Esophagus muscularis mucosa (tissue), 3 donors: ENCODE data around the gene JMJD1C.

Source experiments
- CTCF ChIP-seq, 3 experiments: fragments of 200-600 bp in 2 of 3; fragments of 450-650 bp in 1 of 3; sonication (generic) in 2 of 3; IDR thresholded peaks; one replicate each; pipeline ENCODE4 v1.5.1; 2017 to 2019; ENCODE audit warnings: antibody characterized with exemption in 3 of 3, mild to moderate bottlenecking in 2 of 3, moderate library complexity in 1 of 3
- EP300 ChIP-seq: sonication (generic); formaldehyde crosslinking; IDR thresholded peaks from one replicate; pipeline ENCODE4 v1.6.1; 2017; ENCODE audit warnings: antibody characterized with exemption

DNA sequence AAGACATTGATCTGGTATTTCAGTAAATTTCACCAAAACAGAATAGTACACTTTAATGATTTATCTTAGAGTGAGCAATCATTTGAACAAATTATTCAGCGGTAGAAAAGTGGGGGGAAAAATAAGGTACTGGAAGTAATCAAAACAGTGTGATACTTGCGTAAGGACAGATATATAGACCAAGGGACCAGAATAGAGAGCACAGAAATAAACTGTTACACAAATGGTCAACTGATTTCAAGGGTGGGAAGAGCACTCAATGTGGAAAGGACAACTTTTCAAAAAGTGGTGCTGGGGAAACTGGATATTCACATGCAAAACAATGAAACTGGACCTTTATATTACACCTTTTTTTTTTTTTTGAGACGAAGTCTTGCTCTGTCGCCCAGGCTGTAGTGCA lies 212.7 kb downstream of the JMJD1C start:
- TF ChIP-seq CTCF (IDR thresholded peaks at IDR 0.05): no peak
- TF ChIP-seq EP300: no peak
